DMS53 (cell line): Measurements from ENCODE around the gene LRRTM4.
"Not testable (repeated sequence)": the region's sequence is repeated elsewhere in the genome, so short reads cannot be mapped to it uniquely, and the experiment has no call there.

Experiments
- DNase-seq: peaks from one replicate; lab custom pipeline; 2025; lab: John Stamatoyannopoulos, UW

LRRTM4 gene

DNA sequence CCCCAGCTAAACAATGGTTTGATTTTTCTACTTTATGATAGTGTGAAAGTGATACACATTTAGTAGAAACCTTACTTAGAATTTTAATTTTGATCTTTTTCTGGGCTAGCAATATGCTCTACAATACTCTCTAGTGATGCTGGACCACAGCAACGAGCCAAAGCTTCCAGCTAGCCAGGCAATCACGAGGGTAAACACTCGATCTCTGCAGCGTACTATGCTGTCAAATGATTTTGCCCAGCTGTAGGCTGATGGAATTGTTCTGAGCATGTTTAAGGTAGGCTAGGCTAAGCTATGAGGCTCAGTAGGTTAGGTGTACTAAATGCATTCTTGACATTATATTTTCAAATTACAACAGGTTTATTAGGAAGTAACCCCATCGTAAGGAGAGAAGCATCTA is 207.5 kb downstream of the LRRTM4 start:
- DNase-seq: peak; percentile 70

DNA sequence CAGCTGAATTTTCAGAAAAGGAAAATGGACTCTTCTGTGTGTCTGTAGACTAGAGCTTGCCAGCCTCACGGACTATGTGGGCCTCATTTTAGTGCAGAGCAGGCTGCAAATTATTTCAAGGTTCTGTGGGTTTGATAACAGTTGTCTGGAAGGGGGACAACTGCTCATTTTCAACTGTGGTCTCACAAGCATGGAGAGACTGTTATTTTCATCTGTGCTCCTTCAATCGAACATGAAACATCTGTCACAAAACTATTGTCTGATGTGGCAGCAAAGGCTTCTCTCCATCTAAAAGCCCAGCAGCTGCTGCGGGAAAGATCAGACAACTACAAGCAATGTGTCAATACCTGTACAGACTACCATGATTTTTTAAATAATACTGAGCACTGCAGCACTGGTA is 211.8 kb downstream of the LRRTM4 start:
- no peak for DNase-seq

DNA sequence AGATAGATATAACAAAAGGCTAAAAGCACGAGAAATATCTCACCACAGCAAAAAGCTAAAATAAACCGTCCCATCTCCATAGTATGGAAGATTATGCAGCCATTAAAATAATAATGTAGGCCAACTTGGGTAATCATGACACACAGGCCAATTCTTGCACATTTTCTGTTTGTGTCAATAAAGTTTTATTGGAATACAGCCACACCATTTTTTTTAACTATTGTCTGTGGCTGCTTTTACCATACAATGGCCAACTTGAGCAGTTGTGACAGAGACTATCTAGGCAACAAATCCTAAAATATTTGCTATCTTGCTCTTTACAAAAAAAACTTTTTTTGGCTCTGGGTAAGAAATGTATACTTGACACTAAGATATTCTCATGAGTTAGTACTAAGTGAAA is 212.5 kb downstream of the LRRTM4 start:
- DNase-seq: peak; percentile 6

DNA sequence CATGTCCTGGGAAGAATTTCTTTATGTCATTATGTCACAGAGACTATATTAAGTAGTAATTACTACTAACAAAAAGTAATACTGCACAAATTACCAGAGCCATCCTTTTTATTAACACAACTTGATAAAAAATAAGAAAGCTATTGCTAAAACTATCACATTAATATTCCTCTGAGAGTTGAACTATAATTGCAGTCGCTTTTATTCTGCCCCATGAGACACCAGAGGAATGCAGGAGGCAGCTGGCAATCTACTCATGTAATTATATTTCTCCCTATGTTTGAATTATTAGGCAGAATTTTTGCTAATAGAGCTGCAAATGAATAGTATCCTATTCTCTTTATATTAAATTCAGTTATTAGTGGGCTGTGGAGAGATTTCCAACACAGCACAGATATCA is 220.7 kb downstream of the LRRTM4 start:
- no peak for DNase-seq

DNA sequence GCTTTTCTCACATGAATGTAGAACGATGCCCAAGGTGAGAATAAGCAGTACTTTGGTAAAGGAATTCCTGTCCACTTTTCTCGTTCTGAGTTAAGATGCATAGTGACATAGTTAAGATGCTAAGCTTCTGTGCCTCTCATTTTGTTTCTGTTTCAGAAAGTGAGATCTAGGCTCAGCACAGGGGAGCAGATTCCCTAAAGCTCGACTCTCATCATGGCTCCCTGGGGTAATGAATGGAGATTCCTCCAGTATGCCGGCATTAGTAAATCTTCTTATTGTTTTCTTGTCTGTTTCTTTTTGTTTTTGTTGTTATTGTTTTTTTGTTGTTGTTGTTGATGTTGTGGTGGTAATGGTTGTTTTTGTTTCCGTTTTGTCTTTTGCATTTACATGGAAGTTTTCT is 225.4 kb downstream of the LRRTM4 start:
- DNase-seq: no peak

DNA sequence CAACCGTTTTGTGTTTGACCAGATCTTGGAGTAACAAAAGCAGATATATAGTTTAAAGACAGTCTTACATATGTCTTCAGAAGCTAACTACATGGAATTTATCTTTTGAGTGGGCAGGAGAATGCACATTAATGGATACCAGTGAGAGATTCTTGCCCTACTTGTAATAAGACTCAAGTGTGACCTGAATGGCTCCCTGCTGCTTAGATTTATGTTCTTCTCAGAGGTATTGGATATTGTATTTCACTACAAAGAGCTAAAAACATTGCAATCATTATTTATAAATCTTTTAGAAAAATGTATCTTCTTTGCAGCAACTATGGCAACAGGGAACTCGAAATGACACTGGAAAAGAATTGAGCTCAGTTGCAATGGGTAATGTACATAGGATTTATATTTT is 227.7 kb downstream of the LRRTM4 start:
- no peak for DNase-seq

DNA sequence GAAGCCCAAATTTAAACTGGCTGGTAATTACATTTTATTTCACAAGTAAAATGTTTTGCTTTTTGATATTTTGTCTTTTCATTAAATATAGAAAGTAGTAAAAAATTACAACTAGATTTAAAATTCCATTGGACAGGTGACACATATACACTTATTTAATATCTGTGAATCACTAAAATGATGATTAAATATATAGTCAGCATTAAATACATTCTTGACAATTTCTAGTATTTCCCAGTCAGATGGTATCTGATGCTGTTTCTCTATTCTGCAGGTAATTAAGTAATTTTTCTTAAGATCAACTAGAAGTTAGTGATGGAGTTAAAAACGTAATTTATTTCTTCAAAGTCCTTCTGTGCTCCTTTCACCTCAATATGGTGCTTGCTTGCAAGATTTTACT is 237.8 kb downstream of the LRRTM4 start:
- DNase-seq: no peak

DNA sequence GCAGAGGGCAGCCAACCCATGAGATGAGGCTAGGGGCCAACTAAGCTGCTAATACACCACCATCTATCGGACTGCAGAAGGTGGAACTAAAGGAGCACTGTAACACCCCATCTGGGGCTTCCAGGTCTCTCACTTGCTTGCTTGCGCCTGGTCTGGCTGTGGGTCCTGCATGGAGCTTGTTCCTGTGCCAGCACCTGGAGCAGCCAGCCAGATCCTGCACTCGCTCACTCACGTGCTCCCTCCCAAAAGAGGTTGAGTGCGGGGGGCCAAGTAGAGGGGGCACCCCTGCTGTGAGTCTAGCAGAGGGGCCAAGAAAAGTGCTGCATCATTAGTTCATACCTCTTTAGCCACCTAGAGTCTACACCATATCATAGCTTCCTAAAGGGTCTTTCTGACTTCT is 250.9 kb downstream of the LRRTM4 start:
- DNase-seq: no peak

DNA sequence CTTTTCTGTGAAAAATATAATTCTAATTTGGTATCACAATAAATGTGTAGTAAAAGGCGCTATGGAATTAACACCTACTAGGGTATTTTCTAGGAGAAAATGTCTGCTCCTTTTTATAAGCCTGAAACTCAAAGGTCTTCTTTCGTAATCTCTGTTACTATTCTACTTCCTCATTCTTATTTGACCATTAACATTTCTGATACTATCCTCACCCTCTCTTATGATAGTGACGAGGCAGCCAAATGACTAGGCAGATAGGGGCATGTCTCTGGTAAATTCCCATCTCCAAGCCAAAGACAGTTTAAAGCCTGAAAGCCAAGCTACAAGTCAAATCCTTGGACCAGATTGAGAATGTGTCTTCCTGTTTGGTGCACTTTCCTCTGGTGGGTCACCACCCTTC is 251.7 kb downstream of the LRRTM4 start:
- DNase-seq: no peak

DNA sequence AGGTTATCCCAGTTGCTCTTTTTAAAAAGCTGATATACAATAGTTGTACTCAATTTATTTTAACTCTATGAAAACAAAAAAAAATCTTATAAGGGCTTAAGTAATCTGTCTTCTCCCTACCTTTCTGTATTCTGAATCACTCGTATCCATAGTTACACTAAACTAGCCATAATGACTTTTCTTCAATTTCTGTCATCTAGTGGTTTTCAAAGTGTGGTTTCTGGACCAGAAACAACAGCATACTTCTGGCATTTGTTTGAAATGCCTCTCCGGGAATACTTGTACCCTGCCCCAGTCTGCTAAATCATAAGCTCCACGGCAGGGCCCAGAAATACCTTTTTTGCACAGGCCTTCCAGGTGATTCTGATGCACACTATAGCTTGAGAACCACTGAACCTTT is 253.6 kb downstream of the LRRTM4 start:
- no peak for DNase-seq

DNA sequence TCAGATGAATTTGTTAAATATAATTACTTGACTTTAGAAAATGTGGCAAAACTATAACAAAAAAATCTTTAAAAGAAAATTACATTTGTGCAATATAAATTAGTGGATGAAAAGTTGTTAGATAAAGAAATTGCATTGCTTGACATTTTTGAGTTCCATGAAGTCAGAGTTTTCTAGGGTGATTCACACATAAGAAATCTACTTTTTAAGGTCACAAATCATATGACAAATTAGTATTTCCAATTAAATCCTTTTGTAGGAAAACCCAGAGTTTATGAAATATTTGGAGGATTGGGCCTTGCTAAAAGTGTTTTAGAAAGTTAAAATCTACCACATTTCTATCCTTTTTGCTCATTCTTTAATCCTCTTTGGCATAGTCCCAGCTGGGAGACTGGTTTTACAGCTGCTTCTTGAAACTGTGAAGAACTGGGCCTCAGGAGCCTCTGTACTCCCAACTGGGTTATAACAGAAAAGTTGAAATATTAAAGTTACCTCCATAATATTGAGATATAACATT is 289.2 kb downstream of the LRRTM4 start:
- no peak for DNase-seq

DNA sequence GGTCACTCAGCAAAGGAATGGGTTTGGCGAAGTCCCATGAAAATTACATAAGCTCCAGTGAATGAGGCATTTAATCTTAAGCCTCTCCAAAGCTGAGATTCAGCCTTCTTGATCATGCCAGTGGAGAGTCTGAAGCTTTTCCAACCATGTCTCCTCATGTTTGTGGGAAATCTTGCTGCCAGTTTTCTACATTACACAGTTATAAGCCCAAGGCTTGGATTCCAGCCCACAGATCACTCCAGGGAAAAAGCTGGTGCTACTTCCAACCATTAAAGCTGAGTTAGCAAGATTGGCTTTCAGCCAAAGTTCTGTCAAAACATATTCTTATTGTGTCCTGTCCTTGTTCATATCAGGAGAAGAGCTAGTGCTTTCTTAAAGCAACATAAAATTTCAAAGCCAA is 293.8 kb downstream of the LRRTM4 start:
- DNase-seq: no peak

DNA sequence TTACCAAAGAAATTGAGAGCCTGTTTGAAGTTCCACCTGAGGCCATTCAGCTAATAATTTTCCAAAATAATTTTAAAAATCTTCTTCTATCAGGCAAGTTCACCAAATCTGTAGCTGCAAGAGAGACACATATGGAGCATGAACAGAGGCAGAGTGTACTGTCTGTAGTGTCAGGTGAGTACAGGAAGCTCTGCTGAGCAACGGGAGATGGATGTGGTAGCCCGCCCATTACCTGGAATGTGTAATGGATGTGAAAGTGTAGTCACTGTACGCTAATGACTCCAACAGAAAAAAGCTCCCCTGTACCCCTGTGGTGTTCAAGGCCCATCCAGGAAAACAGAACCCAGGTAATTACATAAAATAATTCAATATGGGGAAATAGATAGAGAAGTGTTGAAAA is 311.5 kb downstream of the LRRTM4 start:
- no peak for DNase-seq

DNA sequence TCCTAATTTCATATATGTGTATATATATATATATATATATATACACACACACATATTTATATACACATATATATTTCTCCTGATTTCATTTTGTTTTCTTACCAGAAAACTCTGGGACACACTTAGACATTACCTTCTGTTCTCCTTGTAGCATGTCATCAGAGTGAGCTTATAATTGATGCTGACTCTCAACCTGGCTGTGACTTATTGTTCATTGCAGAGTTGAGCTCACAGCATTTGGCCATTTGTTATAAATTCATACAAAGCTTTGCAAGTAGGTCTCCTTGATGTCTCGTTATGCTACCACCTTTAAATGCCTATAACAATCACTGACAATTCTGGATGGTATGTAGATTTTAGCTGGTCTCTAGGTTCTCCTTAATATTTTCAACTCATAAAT is 314.8 kb downstream of the LRRTM4 start:
- no peak for DNase-seq

DNA sequence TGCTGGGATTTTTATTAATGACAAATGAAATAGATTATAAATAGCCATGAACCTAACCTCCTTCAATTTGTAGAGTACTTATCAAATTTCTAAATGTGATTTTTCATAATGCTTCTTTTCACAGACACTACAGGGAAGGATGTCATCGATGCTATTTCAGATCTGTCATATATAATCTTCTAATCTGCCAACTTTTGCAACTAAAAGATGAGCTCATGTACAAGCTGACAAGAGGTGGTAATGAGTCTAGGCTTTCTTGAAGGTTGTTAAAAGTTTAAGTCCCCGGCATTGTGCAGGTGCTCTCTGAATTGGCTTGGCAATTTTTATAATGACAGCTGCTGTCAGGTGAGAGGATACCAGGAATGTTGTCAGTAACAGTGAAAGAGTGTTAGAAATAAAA is 320.4 kb downstream of the LRRTM4 start:
- no peak for DNase-seq

DNA sequence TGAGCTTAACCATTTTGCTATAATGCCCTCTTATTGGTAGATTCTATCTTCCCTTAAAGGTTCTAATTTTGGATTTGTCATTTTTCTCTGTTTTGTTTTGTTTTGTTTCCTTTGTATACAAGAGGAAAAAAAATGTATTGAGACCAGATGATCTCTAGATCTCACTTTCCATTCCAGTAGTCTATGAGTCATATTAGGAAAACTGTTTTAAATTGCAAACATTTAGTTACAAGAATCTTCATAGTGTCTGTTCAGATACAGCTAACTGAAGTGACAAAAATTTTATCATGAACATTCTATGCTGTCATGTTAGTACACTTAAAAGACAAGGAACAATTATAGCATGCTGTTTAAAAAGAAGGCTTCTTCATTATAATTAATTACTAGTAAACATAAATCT is 322.8 kb downstream of the LRRTM4 start:
- DNase-seq: no peak

DNA sequence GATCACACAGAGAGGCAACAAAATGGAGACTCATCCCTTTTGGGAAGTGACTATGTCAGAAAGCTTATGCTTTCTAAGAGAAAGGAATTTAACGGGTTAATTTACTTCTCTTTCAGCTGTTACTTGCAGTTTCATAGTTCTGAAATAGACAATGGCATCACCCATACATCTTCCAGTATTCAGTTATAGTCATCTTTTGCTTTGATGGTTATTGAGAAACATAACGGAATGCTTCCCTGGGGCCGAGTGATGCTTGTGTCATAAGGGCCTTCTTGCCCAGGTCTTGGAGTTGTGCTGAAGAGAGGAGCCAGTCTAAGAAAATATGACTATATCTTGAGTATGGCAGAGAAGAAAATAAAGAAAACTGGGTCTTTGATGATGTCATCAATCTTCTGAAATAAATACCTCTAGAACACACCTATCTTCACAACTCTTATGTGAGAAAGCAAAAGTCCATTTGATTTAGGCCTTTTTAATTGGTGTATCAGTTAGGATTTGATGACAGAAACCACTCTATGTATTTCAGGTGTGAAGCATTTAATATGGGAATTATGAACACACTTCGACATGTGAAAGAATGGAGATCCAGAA is 328.2 kb downstream of the LRRTM4 start:
- no peak for DNase-seq

DNA sequence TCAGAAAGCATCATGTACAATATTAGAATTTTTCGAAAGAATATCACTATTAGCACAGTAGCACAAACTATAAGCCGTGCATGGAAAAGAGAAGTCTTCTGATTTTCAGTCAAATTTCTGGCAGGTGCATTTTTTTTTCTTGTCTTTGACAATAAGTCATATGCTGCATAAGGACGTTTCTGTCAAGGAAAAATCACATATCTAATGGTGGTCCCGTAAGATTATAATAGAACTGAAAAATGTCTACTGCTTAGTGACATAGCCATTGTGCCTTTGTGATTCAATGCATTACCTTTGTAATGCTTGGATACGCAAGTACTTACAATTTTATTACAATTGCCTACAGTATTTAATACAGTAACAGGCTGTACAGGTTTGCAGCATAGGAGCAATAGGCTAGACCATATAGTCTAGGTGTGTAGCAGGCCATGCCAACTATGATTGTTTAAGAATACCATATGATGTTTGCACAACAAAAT is 329.3 kb downstream of the LRRTM4 start:
- peak; percentile 49 for DNase-seq

DNA sequence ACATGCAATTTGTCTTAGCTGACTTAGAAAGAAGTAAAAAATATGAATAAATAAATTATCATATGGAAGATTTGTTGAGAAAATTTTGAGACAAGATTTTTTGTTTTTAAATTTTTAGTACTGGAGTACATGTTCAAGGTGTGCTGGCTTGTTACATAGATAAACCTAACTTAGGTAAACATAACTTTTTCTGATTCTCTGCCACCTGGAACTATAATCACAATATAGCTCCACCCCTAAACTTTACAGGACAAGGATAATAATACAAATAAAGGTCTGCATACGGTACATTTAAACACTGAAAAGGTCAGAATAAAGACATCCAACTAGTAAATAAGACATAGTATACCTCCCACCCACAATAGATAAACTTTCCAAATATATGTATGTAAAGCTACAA is 330.5 kb downstream of the LRRTM4 start:
- no peak for DNase-seq

DNA sequence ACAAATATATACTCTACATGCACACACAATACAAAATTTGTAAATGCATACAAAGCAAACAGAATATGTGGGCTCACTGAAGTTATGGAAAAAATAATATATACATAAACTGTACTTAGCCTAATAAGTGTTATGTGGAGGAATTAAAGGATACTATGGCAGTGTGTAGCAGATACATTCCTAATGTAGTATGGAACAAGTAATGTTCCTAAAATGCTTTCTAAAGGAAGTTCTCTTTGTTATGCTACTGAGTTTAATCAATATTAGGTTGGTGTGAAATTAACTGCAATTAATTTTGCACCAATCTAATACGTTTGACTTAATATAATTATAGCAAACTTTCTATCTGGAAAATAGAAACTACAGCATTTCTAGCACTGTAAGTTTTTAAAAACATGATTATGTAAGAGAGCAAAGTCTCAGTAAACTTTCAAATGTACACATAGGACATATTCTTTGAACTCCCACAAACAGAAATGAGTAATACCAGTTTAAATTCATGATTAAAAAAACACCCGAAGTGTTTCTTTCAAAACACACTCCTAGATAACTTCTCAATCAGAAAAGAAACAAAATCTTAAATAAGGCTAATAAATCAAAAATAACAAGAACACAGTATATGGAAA is 331.3 kb downstream of the LRRTM4 start:
- DNase-seq: no peak

DNA sequence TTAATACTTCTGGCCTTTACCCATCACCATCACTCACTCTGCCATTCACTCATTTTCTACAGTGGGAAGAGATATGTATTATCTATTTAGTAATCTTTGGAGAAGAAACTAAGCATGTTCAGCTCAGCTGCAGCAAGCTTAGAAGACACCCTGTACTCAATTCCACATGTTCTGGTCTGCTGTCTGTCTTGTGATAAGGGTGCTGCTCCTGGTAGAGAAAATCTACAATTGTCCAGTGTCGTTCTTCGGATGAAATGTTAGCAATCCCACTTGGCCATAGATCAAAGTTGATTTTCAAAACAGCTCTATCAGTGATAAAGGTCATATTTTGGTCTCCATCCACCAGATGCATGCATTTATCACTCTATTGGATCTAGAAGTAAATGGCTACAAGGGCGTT is 337.1 kb downstream of the LRRTM4 start:
- no peak for DNase-seq

DNA sequence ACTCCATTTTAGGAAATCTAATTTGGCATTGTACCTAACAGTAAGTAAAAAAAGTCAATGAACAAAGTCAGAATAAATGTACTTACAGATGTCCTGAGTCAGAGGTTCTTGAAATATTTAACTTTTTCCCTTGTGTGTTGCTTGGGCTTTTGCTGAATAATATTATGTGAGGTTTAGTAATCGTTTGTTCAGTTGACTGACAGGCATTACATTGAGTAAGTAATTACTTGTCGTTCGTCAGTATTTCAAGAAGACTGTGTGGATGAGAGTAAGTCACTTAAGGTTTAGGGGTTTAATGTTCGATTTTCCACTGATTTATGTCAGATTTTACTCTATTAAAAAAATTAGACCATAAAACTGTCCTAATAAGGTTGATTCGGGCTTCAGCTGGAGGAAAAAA is 342.9 kb downstream of the LRRTM4 start:
- DNase-seq: no peak

DNA sequence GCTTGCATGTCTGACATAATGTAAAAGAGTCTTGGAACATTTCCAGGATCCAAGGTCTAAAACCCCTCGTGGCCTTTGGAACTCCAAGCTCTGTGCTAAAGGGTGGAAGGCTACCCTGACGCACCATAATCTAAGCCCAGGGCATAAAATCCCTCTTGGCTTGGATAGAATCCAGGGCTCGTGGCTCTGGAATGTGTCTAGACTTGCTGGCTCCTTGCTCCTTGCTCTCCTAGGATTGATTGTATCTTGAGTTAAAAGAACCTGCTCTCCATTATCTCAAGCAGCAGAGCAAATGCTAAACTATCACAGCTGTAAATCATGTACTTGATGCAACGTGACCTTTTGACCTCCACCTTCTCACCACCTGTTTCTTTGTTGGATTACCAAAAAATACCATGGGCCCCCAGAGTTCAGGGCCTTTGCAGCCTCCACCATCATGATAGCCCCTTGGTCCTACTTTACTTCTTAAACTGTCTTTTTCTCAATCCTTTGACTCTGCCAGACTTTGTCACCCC is 346.9 kb downstream of the LRRTM4 start:
- not testable (repeated sequence) for DNase-seq

DNA sequence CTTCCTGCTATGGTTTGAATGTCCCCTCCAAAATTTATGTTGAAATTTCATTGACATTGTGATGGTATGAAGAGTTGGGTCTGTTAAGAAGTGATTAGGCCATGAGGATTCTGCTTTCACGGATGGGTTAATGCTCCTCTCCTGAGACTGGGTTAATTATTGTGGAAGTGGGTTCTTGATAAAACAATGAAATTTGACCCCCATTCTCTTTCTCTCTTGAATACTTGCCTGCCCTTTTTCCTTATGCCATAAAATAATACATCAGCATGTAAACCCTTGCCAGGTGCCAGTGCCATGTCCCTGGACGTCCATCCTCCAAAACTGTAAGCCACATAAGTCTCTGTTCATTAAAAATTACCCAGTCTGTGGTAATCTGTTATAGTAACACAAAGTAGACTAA is 352.8 kb downstream of the LRRTM4 start:
- no peak for DNase-seq
